Stomach (tissue), 9 donors: ENCODE data around the gene C3orf20. TPM values are rescaled to one million over a fixed set of nuclear protein-coding genes. Genes with fewer than 3 reads are reported as not detected.

Experiments
- DNase-seq, 2 donors: peaks; one replicate each; pipeline versions ENCODE4 v3.0.0 to v3.0.0-alpha.2; 2013 to 2019
- H3K27ac ChIP-seq, 5 donors: fragments of 200-600 bp in 4 of 5; sonication (generic) in 4 of 5; one replicate each; pipeline ENCODE4 v1.5.1; 2013 to 2019; ENCODE audit warnings: mild to moderate bottlenecking in 1 of 5, moderate library complexity in 1 of 5
- H3K27me3 ChIP-seq, 3 donors: fragments of 200-600 bp; sonication (generic); one replicate each; pipeline ENCODE4 v1.5.1; 2017 to 2019; ENCODE audit warnings: mixed run types in 1 of 3
- H3K36me3 ChIP-seq, 4 donors: fragments of 200-600 bp; sonication (generic); 1 replicate in 3 of 4; 2 replicates in 1 of 4; pipeline ENCODE4 v1.5.1; 2016 to 2019
- H3K4me1 ChIP-seq, 4 donors: fragments of 200-600 bp; sonication (generic); one replicate each; pipeline ENCODE4 v1.5.1; 2016 to 2019
- H3K4me3 ChIP-seq, 4 donors: fragments of 200-600 bp; sonication (generic) in 3 of 4; one replicate each; pipeline ENCODE4 v1.5.1; 2016 to 2019; ENCODE audit warnings: mild to moderate bottlenecking in 1 of 4
- H3K9me3 ChIP-seq, 4 donors: fragments of 200-600 bp; sonication (generic); one replicate each; pipeline ENCODE4 v1.5.1; 2016 to 2019
- CTCF ChIP-seq, 7 experiments: fragments of 450-650 bp in 4 of 7; fragments of 200-600 bp in 3 of 7; sonication (generic) in 3 of 7; IDR thresholded peaks; one replicate each; pipeline ENCODE4 v1.5.1; 2016 to 2019; ENCODE audit warnings: antibody characterized with exemption in 7 of 7, control low read depth in 2 of 7, mild to moderate bottlenecking in 1 of 7
- EP300 ChIP-seq: sonication (generic); formaldehyde crosslinking; IDR thresholded peaks from one replicate; pipeline ENCODE4 v1.6.1; 2017; ENCODE audit warnings: antibody characterized with exemption
- POLR2A ChIP-seq, 4 donors: fragments of 450-650 bp; IDR thresholded peaks; one replicate each; pipeline ENCODE4 v1.6.1; 2016; ENCODE audit warnings: antibody characterized with exemption in 4 of 4, control low read depth in 2 of 4, mild to moderate bottlenecking in 1 of 4, moderate library complexity in 1 of 4
- POLR2AphosphoS5 ChIP-seq, 3 donors: sonication (generic); formaldehyde crosslinking; IDR thresholded peaks; one replicate each; pipeline ENCODE4 v1.6.1; 2016; ENCODE audit warnings: antibody characterized with exemption in 3 of 3
- WGBS, 5 donors: extraction: QIAGEN DNeasy Blood & Tissue Kit in 3 of 5; methylation state at CpG; one replicate each; pipeline versions ENCODE4 v1.1.5 to v1.1.7; 2013 to 2018; 5-methylcytosine and 5-hydroxymethylcytosine counted together
- intact Hi-C: fragments of 100-400 bp; cut with DNase I; formaldehyde crosslinking; loops from one replicate; pipeline ENCODE4 v1.15.1; 2023; ENCODE audit warnings: low total_unique reads
- polyA plus RNA-seq, 3 donors: library from polyadenylated mRNA; stranded (reverse); fragments of 200-250 nt; gene quantifications; one replicate each; pipeline ENCODE4 v1.2.3, GENCODE V29; 2013
- total RNA-seq, 5 donors: library from RNA; depleted of rRNA; stranded (reverse); fragments of >200 nt; gene quantifications; one replicate each; pipeline versions ENCODE4 v1.1.0 to v1.2.3, GENCODE V29; 2014 to 2016
- donor health status: healthy with polysubstance abuse.
- donor health status: Bipolar disorder and iron deficiency.
- donor health status: healthy.

C3orf20 gene
- total and polyA plus RNA-seq, 8 donors = 0.37 TPM; not detected in 7

- no peak for TF ChIP-seq EP300
- no peak for TF ChIP-seq CTCF (IDR thresholded peaks at IDR 0.05)
- no peak for TF ChIP-seq POLR2A (IDR thresholded peaks at IDR 0.05)
- TF ChIP-seq POLR2AphosphoS5 (IDR thresholded peaks at IDR 0.05) = no peak
- intact Hi-C loops = no loop called here
- no peaks in the 10 kb centered on the region for H3K27me3 ChIP-seq
- H3K27ac ChIP-seq = no peak overlapping the region
- no peaks in the 10 kb centered on the region for H3K4me1 ChIP-seq
- no peaks in the 10 kb centered on the region for H3K36me3 ChIP-seq
- no peak overlapping the region for H3K4me3 ChIP-seq
- DNase-seq = no peak
- H3K9me3 ChIP-seq = no peaks in the 10 kb centered on the region
Measured at GRCh38 chr3:14760185-14760584, 85.2 kb downstream of the C3orf20 start.

GRCh38 chr3:14761121-14761672, 86.3 kb downstream of the C3orf20 start:
- H3K36me3 ChIP-seq = no peaks in the 10 kb centered on the region
- no peak overlapping the region for H3K4me3 ChIP-seq
- TF ChIP-seq POLR2A (IDR thresholded peaks at IDR 0.05) (no peak), EP300 (no peak), POLR2AphosphoS5 (IDR thresholded peaks at IDR 0.05) (no peak), CTCF (IDR thresholded peaks at IDR 0.05) (no peak)
- no peaks in the 10 kb centered on the region for H3K9me3 ChIP-seq
- no peaks in the 10 kb centered on the region for H3K4me1 ChIP-seq
- 67 to 83% (median 71%) methylated on average over 5 to 9 of the region's 9 CpGs for WGBS, 5 donors
- DNase-seq = peak in 1 of 2 donors; percentile 34
- H3K27me3 ChIP-seq = no peaks in the 10 kb centered on the region
- no peak overlapping the region for H3K27ac ChIP-seq
- intact Hi-C loops = no loop called here

- H3K36me3 ChIP-seq = no peaks in the 10 kb centered on the region
- H3K9me3 ChIP-seq = no peaks in the 10 kb centered on the region
- no peaks in the 10 kb centered on the region for H3K27me3 ChIP-seq
- no peak for DNase-seq
- no peak overlapping the region for H3K27ac ChIP-seq
- TF ChIP-seq EP300 (no peak), CTCF (IDR thresholded peaks at IDR 0.05) (no peak), POLR2A (IDR thresholded peaks at IDR 0.05) (no peak), POLR2AphosphoS5 (IDR thresholded peaks at IDR 0.05) (no peak)
- H3K4me1 ChIP-seq = no peaks in the 10 kb centered on the region
- 93 to 98% (median 95%) methylated on average over 2 of the region's 2 CpGs for WGBS, 5 donors
- intact Hi-C loops = no loop called here
- no peak overlapping the region for H3K4me3 ChIP-seq
Measured at GRCh38 chr3:14761866-14762265, 86.9 kb downstream of the C3orf20 start.

GRCh38 chr3:14762701-14763100, 87.8 kb downstream of the C3orf20 start:
- Histone ChIP-seq H3K4me3 (no peak overlapping the region), H3K4me1 (no peaks in the 10 kb centered on the region), H3K36me3 (no peaks in the 10 kb centered on the region), H3K27ac (no peak overlapping the region), H3K9me3 (no peaks in the 10 kb centered on the region), H3K27me3 (no peaks in the 10 kb centered on the region)
- WGBS, 5 donors = 90 to 97% (median 92%) methylated on average over 3 of the region's 3 CpGs
- no peak for DNase-seq
- intact Hi-C loops = no loop called here
- TF ChIP-seq POLR2AphosphoS5 (IDR thresholded peaks at IDR 0.05) = no peak
- TF ChIP-seq EP300 = no peak
- TF ChIP-seq POLR2A (IDR thresholded peaks at IDR 0.05) = no peak
- no peak for TF ChIP-seq CTCF (IDR thresholded peaks at IDR 0.05)
